Stimulated activated CD4-positive, alpha-beta T cell treated with anti-CD3 and anti-CD28 coated beads, Interleukin-4, amount 100 ng/mL, for 4 hours (primary cell): ENCODE measurements around the gene NUDCD2.

Experiments
- DNase-seq, 2 experiments: peaks; one replicate each; pipeline ENCODE4 v3.0.0-alpha.2; 2020

The NUDCD2 gene, protein sequence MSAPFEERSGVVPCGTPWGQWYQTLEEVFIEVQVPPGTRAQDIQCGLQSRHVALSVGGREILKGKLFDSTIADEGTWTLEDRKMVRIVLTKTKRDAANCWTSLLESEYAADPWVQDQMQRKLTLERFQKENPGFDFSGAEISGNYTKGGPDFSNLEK

DNA sequence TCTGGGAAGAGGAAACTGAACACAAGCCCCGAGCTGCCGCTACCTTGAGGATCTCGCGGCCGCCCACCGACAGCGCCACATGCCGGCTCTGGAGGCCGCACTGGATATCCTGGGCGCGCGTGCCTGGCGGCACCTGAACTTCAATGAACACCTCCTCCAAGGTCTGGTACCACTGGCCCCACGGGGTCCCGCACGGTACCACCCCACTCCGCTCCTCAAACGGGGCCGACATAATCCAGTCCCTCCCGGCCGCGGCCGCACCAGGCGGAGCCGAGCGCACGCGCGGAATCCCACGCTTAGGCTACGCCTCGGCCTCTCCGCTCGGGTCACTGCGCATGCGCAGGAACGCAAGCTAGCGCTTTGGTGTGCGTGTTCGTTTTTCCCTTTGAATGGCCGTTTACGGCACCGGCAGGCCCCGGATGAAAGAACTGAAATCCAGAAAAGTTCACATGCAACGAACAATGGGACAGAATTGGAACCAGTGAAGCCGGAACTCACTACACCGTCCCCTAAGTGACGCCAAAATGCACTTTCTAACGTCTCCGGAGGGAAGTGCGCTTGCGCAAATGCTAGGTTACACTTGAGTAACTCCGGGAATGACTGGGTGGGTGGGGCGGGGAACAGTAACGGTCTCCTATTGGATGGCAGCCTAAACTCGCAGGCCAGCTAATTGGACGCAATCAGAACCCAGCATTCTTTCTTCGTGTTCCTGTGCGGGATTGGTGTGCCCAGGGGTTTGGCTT lies at the start of gene NUDCD2:
NUDCD2 (minus strand) TSS at position 284 of the 743 bp plus-strand sequence; CDS start at position 232, 52 bp downstream.
- peak; percentile 92 to 95 for DNase-seq

DNA sequence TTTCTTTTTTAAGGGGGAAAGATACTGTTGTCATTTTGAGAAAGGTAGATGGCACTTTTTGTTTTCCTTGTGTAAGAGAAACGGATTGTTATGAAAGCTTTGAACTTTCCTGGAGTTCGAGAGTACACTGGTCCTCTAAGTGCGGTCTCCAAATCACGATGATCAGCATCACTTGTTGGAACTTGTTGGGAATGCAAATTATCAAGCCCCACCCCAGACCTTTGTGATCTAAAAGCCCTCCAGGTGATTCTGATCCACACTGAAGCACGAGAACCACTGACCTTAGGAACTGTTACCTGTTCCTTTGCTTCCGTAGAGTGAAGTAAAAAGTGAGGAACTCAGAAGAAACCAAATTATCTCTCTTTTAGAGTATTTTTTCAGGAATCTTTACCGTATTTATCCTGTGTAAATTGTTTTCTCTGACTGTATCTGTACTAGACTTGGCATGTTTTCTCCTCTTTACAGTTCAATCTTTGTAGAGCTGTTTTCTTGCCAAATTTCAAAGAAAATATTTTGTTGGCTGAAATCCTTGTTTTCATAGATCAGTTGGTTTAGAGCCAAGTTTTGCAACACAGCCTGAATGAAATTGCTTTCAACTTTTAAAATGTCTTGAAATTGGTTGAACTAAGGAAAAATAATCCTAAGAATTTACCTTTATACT lies 49.5 kb upstream of the NUDCD2 start:
- no peak for DNase-seq

DNA sequence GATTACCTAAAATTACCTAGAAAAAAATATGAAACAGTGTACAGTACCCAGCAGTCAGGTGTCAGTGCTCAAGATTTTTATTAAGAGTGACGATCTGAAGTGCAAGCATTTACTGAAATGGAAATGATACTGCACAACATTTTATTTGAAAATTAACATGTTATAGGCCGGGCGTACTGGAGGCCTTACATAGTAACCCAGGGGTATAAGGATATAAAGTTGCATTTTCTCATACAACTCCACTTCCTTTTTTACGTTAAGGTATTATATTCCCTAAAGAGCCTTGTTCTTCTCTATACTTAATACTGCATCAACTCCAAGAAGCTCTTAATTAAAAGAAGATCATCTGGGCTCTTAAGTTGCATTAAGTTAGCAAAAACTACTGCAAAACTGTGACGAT lies 48.9 kb upstream of the NUDCD2 start:
- DNase-seq, result no peak

DNA sequence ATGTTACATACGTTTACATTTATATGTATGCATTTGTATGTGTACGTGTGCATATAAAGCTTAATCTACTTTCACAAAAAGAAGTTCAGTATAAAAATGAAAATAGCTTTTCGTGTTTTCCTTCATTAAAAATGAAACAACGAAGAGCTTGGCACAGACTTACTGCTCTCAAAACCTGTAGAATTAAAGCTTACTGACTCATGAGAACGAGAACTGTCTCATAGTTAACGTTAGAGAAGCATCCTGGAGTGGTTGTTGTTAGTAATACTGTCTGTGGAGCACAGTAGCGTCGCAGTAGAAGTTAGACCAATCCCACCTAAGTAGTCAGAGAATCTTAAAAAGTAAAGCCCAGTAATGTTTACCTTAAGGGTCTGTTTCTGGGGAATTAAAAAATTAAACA lies 46.8 kb upstream of the NUDCD2 start:
- DNase-seq, result no peak

DNA sequence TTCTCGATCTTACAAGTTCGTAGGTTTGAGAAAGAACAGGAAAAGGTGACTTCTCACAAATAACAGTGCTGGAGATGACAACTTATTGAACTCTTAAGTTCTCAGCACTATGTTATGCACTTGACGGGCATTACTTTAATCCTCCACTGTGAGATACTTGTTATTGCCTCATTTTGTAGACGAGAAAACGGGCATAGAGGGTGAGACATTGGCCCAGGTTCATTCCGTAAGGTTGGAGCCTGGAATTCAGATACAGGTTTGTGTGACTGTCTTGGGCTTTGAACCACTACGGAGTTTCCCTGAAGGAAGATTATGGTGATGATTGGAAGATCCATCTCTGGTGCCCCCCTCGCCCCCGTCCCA lies 46.2 kb upstream of the NUDCD2 start:
- DNase-seq, result no peak

DNA sequence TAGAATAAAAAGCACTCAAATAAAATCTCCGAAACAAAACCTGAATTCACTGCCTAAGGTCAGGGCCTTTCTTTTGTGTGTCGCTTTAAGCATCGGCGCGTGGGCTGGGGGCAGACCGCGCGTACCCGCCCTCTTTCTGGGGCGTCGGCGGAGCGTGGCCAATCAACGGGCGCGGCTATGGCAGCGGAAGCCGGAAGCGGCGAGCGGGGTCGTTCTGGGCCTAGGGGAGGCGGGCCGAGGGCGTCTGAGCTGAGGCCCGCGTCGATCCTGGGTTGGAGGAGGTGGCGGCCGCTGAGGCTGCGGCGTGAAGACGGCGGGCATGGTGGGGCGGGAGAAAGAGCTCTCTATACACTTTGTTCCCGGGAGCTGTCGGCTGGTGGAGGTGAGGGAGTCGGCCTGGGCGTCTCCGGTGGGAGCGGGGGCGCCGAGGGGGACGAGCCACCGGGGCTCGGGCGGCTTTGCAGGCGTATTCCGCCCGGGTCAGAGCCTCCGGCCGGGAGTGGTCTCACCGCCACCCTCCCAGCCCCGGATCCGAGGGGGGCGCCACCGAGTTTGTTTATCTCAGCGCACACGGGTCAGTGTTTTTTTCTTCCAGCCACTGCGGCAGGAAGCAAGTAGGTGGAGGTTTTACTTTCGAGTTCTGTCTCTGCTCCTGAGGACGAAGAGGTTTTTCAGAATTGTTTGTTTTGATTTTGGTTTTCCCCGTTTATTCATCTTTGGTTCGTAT lies 45.6 kb upstream of the NUDCD2 start, which contains the start of gene MAT2B:
MAT2B (plus strand) TSS at position 252 of the 727 bp plus-strand sequence; CDS start at position 320, 68 bp downstream.
- peak; percentile 94 for DNase-seq

DNA sequence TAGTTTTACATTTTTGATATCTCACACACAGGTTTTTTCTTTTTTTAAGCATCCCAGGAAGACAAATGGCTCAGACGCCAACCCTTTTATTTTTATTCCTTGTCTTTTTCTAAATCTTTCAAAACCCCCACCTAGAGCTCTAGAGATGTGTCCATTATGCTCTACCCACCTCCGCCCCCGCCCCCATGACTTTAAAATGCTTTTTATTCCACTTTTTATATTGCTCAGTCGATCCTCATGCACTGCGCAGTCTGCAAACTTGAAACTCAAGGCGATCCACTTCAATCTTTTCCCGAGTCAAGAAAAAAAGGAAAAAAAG lies 45.1 kb upstream of the NUDCD2 start:
- no peak for DNase-seq

DNA sequence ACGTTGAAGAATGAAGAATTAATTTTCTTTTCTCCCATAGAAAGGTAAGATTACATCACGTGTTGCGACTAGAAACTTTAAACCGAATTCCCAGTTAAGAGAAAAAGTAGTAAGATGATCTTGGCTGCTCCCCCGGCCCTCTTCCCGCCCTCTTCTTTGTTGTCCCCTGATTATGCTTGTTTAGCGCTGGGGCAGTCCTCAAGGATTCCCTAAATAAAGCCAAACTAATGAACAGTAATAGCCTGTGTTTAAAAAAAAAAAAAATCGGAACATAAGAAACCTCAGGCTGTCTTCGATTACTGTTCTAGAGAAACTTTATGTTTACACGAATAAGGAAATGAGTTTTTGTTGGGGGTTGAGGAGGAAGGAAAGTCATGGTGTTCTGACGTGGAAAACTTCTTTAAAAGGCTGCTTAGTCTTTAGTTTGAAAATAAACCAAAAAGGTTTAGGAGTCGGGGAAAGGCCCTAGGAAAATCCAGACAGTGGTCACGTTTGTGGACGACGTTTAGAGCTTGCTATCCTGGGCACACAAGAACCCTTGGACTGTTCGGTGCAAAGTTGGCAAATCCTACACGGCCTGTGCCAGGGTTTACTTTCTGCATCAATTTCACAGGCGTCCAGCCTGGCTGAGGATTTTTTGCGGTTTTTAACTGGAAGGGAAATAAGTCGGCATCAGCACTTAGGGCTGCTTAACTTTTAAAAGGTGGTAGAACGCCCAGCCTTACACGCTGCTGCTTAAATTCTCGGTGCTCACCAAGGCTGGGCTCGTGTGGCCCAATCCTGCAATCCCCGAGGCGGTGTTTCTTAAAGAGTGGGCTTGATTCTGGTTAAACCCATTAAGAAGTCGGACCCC lies 44.4 kb upstream of the NUDCD2 start:
- peak; percentile 19 to 25 for DNase-seq

DNA sequence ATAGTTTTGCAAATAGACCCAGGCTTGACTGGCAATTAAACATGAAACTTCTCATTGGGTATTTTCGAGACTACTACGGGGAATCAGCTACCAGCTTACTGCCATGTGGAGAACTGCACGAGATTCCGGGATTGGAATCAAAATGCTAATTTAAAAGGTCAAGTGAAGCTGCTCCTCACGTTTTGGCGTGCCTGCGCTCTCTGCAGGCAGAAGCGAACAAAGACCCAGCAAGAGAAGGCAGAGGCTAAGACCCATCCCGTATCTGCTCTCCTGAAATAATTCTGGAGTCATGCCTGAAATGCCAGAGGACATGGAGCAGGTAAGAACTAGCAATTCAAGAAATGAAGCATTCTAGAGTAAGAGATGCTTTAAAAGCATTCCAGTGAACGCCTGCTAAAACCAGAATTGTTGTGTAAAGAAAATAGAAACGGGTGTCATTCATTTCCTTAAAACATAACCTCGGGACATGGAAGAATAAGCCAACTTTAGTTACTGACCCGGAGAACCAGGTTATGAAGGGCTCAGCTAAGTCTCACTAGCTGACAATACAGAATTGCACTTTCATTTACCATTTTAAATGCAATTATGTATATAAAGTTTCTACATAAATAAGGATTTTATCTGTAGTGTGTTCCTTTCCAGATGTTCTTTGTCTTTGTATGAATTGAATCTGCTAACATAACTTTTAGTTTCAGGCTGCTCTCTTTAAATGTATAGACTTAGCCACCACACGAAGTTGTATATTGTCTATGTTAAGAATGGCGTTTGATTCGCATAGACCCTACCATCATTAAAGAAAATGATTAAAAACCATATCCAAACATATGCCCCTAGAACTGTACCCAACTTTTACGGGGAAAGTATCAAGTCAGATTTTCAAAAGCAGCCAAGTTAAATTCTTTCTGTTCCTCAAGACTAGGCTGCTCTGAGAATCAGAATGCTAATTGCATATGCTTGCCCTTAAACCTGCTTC lies 43.5 kb upstream of the NUDCD2 start:
- peak; percentile 21 to 24 for DNase-seq

DNA sequence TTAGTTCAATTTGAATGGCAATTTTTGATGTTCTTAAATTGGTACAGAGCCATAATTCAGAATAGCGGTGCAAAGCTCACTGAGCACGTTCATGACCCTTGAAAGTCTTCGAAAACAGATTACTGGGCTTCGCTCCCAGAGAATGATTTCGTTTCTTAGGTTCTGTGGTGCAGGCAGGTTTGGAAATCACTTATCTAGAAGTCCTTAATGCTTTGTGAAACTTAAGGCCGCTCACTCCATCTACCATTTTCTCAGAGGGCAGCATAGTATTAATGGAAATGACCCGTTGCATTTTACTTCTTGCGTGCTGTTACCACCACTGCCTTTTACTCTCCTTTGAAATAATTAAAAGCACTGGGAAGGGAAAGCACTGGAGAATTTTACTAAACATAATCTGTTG lies 42.6 kb upstream of the NUDCD2 start:
- DNase-seq, result no peak

DNA sequence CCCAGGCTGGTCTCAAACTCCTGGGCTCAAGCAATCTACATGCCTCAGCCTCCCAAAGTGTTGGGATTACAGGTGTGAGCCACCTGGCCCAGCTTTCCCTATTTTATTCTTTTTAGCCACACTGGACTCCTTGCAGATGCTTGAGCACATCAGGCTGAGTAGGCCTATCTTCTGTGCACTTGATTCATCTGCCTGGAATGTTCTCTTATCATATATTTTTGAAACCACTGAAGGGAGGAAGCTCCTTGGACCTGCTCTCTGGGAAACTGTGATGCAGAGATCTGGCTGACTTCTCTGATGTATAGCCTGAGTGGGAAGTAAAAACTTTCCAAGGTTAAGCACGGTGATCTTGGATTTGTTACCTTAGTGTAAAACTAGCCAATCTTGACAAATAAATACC lies 39.0 kb upstream of the NUDCD2 start:
- no peak for DNase-seq

DNA sequence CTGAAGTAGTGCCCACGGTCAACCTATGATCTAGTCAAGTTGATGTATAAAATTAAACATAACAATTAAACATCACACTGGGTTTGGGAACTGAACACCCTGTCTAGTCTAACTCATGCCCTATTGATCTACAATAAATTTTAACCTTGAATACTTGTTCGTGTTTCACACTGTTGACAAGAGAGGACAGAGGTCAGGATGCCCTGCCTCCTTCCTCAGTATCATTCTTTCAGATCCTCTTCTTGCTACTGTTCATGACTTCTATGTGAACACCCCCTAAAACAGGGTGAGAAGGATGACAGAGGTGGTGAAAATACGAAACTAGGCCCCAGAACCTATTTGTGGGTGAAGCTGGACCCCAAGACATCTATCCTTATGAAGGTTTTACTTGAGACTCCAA lies 37.4 kb upstream of the NUDCD2 start:
- no peak for DNase-seq

DNA sequence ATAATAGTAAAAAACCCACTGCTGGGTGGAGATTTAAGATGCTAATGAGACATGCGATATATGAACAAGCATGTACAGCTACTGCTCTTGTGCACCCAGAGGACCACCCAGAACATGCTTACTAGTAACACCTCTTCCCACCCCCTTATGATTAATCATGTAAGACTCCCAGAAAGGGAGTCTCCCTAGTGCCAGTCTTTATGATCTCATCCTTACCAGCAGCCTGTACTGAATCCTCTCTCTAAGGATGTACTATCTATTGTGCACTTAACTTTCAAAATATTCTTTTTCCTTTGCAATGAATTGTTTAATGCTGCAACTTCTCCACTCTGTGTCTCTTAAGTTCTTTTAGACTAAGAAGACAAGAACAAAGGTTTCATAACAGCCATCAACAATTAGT lies 36.4 kb upstream of the NUDCD2 start:
- DNase-seq, result no peak

DNA sequence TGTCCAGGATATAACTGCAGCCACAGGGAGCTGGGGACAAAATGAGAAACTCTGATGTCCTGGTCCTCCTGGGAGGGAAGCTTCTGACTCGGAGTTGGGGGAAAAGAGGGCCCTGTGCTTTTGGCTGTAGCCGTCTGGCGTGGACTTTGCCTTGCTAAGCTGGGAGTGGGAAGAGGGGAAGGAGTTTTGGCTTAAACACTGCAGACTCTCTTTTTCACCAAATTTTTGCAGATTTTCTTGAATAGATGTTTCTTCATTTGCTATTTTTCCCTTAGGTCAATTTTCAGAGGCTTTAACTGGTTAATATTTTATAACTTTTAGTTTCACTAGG lies 29.8 kb upstream of the NUDCD2 start:
- no peak for DNase-seq

DNA sequence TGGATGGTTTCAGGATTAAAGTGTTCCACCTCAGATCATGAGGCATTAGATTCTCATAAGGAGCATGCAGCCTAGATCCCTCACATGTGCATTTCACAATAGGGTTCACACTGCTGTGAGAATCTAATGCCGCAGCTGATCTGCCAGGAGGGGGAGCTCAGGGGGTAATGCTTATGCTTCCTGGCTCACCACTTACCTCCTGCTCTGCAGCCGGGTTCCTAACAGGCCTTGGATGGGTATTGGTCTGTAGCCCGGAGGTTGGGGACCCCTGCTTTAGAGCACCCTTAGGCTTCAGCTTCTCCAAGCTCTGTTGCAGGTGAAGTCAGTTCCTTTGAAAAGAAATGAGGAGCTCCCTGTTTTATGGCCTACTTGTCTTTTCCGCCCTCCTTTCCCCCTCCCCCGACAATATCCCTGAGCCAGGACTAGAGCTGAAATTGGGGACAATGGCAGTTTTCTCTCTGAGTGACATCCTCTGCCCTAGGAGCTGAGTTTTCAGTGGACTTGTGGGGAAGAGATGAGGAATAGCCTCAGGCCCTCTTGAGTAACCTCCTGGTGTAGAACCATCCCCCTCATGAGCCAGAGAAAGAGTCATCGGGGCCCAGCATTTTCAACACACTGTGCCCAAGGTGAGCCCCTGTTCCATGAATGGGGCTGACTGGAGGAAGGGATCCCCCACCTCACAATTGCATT lies 29.3 kb upstream of the NUDCD2 start:
- no peak for DNase-seq

DNA sequence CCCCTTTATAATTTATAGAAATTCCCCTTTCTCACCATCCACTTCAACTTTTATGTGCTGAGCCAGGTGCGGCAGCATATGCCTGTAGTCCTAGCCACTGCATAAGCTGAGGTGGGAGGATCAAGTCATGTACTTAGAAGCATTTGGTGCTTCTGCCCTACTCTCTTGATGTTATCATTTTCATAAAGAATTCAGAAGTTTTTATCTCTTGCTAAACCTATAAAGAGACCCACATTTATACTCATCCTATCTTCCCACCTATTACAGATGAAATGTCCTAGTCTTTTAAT lies 19.0 kb upstream of the NUDCD2 start:
- no peak for DNase-seq

DNA sequence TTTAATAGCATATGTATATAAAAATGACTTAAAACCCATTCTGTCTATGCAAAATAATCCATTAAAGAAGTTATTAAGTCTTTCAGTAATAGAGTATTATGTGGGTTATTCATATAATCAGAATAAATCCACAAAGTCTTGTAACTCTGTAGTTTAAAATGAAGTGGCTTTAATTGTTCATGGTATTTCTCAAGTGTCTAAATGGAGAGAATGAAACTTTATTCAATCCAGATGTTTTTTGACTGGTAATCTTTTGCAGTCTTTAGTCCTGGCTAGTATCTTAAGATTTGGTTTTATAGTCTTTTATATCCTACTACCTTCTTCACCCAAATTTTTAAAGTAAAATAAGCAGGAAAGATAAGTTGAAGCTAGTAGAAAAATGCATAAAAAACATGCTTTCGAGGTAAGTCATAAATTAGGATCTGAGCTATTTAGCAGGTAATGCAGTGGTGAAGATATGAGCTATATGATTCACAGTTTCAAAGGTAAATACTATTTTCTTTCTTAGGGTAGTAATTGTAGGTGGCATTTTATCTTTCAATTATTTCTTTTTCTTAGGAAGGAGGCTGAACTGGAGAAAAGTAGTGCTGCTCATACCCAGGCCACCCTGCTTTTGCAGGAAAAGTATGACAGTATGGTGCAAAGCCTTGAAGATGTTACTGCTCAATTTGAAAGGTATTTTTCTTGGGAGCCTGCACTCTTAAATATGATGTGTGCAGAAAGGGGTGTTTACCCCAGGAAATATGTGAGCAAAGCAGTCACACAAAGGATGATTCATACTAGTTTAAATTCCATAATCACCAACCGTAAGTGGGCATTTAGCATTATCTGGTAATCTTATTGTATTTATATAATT lies 18.5 kb upstream of the NUDCD2 start:
- DNase-seq, result no peak

DNA sequence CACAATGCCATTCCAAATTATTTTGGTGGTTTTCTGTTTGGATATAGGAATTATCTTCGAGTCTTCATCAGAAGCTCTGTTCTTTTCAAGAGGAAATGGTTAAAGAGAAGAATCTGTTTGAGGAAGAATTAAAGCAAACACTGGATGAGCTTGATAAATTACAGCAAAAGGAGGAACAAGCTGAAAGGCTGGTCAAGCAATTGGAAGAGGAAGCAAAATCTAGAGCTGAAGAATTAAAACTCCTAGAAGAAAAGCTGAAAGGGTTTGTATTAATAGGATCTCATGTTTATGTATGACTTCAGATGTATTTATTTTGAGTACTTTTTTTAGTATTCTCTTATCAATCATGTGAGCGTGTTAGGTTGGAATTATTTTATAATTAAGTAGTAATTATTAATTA lies 15.5 kb upstream of the NUDCD2 start:
- no peak for DNase-seq

DNA sequence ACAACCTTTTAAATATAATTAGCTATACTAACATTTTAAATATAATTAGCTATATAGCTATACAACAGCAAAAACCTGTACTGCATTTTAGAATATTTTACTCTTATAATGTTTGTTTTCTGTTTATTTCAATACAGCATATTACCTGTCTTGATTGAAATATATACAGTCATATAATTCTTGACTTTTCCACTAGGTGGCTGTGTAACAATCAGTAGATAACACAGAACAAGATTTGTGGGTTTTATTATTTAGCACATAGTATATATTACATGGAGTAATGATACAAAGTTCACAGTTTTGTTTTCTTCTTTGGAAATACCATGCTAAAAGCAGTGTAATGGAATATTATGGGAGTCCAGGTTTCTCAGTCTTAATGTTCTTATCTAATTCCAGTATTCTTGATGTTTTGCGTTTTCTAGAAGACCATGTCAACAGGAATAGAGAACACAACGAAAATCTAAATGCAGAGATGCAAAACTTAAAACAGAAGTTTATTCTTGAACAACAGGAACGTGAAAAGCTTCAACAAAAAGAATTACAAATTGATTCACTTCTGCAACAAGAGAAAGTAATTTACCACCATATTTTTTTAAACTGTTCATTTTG lies 13.8 kb upstream of the NUDCD2 start:
- DNase-seq, result no peak

DNA sequence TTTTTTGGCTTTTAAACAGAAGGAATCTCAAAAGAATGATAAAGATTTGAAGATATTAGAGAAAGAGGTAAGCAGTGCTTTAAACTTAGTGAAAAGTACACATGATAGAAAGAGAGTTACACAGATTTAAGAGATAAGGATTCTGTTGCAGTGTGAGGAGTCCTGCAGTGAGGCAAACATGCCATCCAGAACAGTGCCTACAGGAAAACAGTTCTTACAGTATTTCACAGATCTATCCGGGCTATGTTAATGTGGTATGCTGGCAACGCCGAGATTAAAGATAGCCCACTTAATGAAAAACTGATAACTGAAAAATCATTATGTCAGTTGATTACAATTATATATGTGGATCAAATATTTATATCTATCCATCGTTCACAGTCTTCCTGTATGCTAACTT lies 7.8 kb upstream of the NUDCD2 start:
- no peak for DNase-seq
